ENCODE measurements around the gene FYB1. TPM values are rescaled to one million over a fixed set of nuclear protein-coding genes. Genes with fewer than 3 reads are reported as not detected.

Gene FYB1
- total RNA-seq, 1 donor from 2014 or later = not detected

- Mint-ChIP-seq H3K4me3 (no peak overlapping the region), H3K36me3 (ENCODE audit: low read depth) (no peaks in the 10 kb centered on the region), H3K4me1 (peaks cover 34% of the 10 kb centered on the region), H3K9me3 (no peaks in the 10 kb centered on the region), H3K27me3 (ENCODE audit: low read depth) (no peaks in the 10 kb centered on the region), H3K27ac (ENCODE audit: unreplicated experiment) (no peak overlapping the region)
- TF ChIP-seq CTCF (conservative IDR thresholded peaks at IDR 0.05) = no peak
- DNase-seq (ENCODE audit: low read depth, low spot score) = no peak
Measured at GRCh38 chr5:39192450-39193160, 26.8 kb downstream of the FYB1 start.

GRCh38 chr5:39191216-39191615, 28.1 kb downstream of the FYB1 start:
- TF ChIP-seq CTCF (conservative IDR thresholded peaks at IDR 0.05) = no peak
- no peak for DNase-seq (ENCODE audit: low read depth, low spot score)
- Mint-ChIP-seq H3K4me3 (no peak overlapping the region), H3K27ac (ENCODE audit: unreplicated experiment) (no peak overlapping the region), H3K27me3 (ENCODE audit: low read depth) (no peaks in the 10 kb centered on the region), H3K4me1 (peaks cover 29% of the 10 kb centered on the region), H3K36me3 (ENCODE audit: low read depth) (no peaks in the 10 kb centered on the region), H3K9me3 (no peaks in the 10 kb centered on the region)

GRCh38 chr5:39190311-39191102, 28.9 kb downstream of the FYB1 start:
- Mint-ChIP-seq H3K4me1 (peaks cover 29% of the 10 kb centered on the region), H3K4me3 (no peak overlapping the region), H3K27ac (ENCODE audit: unreplicated experiment) (no peak overlapping the region)

GRCh38 chr5:39189292-39189955, 29.9 kb downstream of the FYB1 start:
- no peak for DNase-seq (ENCODE audit: low read depth, low spot score)
- Mint-ChIP-seq H3K4me1 (peaks cover 26% of the 10 kb centered on the region), H3K4me3 (no peak overlapping the region), H3K9me3 (no peaks in the 10 kb centered on the region), H3K27ac (ENCODE audit: unreplicated experiment) (no peak overlapping the region), H3K36me3 (ENCODE audit: low read depth) (no peaks in the 10 kb centered on the region), H3K27me3 (ENCODE audit: low read depth) (no peaks in the 10 kb centered on the region)
- no peak for TF ChIP-seq CTCF (conservative IDR thresholded peaks at IDR 0.05)

More at GRCh38 chr5:39190311-39191102, 28.9 kb downstream of the FYB1 start:
- no peak for TF ChIP-seq CTCF (conservative IDR thresholded peaks at IDR 0.05)
- no peaks in the 10 kb centered on the region for H3K9me3 Mint-ChIP-seq
- H3K36me3 Mint-ChIP-seq (ENCODE audit: low read depth) = no peaks in the 10 kb centered on the region
- H3K27me3 Mint-ChIP-seq (ENCODE audit: low read depth) = no peaks in the 10 kb centered on the region
- DNase-seq (ENCODE audit: low read depth, low spot score) = no peak

GRCh38 chr5:39187831-39188731, 31.3 kb downstream of the FYB1 start:
- Mint-ChIP-seq H3K4me1 (peaks cover 23% of the 10 kb centered on the region), H3K9me3 (no peaks in the 10 kb centered on the region), H3K36me3 (ENCODE audit: low read depth) (no peaks in the 10 kb centered on the region), H3K27ac (ENCODE audit: unreplicated experiment) (no peak overlapping the region), H3K4me3 (no peak overlapping the region), H3K27me3 (ENCODE audit: low read depth) (no peaks in the 10 kb centered on the region)
- no peak for DNase-seq (ENCODE audit: low read depth, low spot score)
- TF ChIP-seq CTCF (conservative IDR thresholded peaks at IDR 0.05) = no peak
